GM19238 (cell line): ENCODE data around the gene KIF22.
"Not testable (repeated sequence)": the region's sequence is repeated elsewhere in the genome, so short reads cannot be mapped to it uniquely, and the experiment has no call there.

Experiments used
- DNase-seq: peaks from one replicate; pipeline ENCODE4 v3.0.0; 2011; ENCODE audit warnings: low spot score; ENCODE audit not compliant: insufficient read length

The KIF22 gene

DNA sequence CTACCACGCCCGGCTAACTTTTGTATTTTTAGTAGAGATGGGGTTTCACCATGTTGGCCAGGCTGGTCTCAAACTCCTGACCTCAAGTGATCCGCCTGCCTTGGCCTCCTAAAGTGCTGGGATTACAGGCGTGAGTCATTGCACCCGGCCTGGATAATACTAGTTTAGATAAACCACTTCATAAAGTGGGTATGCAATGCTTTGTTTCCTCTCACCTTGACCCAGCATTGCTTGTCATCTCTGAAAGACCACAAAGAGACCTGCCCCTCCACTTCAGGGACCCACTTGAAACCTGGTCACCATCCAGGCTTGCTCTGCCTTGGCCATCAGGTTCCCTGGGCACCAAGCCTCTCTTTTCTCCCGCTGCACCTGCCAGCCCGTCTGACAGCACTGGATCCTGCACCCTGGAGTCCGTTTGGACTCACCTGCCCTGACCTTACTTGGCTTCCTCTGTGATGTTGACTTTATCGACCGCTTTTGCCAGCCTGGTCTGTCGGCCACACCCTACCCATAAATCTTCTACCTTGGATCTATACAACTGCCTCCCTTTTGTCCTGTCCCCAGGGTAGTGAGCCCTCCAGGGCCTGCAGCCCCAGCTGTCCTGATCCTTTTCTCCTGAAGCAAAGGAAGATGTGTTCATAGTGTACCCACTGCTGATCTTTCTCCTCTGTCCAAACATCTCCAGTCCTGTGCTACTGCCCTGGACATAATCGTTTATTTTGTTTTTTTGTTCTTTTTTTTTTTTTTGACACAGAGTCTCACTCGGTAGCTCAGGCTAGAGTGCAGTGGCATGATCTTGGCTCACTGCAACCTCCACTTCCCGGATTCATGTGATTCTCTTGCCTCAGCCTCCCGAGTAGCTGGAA lies 25.2 kb upstream of the KIF22 start:
- DNase-seq: no peak

DNA sequence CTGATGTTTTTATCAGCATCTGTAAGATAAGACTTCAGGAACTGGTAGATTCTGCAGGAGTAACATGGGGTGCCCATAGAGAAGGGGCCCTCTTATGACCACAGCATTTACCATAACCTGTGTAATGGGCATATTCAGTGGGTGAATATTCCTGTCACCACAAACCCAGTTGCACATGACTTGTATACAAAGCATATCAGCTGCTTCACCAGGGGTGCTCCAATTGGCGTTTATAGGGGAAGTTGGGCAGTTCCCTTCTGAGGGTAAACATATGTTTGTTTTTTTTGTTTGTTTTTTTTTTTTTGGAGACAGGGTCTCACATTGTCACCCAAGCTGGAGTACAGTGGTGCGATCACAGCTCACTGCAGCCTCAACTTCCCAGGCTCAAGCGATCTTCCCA lies 24.0 kb upstream of the KIF22 start:
- DNase-seq: no peak

DNA sequence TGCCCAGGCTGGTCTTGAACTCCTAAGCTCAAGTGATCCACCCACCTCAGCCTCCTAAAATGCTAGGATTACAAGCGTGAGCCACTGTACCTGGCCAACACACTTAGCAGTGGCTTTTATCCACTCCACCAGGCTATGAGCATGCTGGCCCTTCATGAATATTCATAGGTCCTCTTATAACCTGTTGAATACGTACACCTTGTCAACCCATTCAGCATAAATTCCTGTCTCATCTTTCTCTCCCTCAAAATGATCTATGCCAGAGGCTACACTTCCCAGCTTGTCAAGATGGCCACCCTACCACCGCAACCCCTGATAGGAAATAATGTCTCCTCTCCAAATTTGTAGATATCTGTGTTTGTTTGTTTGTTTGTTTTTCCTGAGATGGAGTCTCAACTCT lies 23.5 kb upstream of the KIF22 start:
- DNase-seq: no peak

GRCh38 chr16:29769507-29769906 lies 21.0 kb upstream of the KIF22 start:
- DNase-seq: no peak

DNA sequence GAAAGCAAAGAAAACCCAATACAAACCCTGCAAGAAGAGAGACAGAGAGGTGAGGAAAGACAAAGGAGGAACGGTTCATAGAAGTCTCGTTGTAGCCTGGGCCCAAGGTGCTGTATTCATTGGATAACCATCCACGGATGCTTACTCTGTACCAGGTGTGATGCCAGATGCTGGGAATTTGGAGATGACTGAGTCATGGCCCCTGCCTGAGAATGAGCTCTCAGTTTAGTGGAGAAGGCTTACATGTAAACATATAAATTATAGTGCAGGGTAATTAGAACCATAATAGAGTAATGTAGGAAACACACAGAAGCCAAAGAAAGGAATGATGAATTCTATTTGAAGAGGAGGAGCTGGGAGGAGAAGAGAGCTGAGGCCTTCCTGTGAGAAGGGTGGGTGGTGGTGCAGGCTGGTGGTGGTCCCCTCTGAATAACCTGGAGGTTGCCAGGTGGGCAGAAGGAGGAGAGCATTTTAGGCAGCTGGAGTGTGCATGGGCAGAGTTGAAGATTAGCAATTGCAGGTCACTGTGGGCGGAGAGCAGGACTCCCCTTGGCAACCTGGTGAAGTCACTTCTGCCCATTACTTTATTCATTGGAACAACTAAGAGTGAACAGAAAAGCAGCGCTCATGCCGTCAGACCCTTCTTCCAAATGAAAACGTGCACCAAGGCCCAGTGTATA lies 20.2 kb upstream of the KIF22 start:
- no peak for DNase-seq

GRCh38 chr16:29772330-29772729 lies 18.2 kb upstream of the KIF22 start:
- not testable (repeated sequence) for DNase-seq

GRCh38 chr16:29774730-29775129 lies 15.8 kb upstream of the KIF22 start:
- no peak for DNase-seq

DNA sequence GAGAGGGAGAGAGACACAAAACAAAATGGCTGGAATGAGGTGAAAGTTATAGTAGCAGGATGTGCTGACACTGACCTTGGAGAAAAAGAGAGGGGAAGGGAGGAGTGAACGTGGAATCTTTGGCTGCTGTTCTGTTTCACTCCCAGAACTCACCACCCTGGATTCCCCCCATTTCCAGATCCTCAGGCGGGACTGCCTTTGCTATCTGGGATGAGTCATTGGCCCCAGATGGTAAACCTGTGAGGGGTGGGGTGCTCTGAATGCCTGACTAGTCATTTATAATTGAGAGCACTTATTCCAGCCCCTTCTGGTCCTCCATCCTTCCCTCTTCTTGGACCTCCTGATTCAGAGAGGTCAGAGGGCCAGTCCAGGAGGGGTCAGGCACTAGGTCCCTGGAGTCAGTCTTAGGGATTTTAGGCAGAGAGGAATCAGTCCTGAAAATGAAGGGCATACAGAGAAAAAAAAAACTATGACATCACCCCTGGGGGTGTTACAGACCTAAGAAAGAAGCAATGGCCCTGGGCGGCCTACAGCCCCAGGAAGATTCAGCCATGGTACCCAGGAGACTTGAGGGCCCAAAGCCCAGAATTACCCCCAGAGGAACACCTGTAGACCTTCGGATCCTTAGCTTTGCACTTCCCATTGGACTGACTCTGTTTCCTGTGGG lies 14.7 kb upstream of the KIF22 start:
- DNase-seq: no peak

DNA sequence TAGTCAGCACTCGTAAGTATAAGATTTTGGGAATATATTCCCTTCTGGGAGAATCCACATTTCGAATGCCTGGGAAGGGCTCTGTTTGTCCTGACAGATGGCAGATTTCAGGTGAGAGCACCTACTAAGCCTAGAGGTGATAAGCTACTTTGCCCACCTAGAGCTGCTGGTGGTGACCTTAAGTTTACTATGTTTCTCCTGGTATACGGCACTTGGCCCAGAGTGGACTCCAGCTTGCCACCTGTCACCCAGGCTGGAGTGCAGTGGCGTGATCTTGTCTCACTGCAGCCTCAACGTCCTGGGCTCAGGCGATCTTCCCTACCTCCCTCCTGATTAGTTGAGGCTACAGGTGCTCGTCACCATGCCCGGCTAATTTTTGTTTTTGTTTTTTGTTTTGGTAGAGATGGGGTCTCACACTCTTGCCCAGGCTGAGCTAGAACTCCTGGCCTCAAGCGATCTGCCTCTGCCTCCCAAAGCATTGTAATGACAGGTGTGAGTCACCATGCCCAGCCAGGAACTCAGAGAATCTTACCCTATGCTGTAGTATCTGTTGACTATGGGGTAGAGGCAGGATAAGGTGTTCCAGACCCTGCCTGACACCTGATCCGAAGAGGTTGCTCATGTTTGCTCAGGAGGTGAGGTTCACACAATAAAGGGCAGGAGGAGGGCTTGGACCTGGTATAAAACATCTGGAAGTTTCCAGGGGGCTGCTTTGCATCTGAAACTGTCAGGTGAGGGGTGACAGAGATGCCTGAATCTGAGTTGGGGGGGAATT lies 12.8 kb upstream of the KIF22 start, which contains the start of gene ZG16:
Gene ZG16, plus strand, starts transcription at position 681 of the 775 bp plus-strand sequence. CDS start 1,011 bp downstream, outside the sequence.
- DNase-seq: no peak

GRCh38 chr16:29779474-29779873 lies 11.1 kb upstream of the KIF22 start:
- no peak for DNase-seq

DNA sequence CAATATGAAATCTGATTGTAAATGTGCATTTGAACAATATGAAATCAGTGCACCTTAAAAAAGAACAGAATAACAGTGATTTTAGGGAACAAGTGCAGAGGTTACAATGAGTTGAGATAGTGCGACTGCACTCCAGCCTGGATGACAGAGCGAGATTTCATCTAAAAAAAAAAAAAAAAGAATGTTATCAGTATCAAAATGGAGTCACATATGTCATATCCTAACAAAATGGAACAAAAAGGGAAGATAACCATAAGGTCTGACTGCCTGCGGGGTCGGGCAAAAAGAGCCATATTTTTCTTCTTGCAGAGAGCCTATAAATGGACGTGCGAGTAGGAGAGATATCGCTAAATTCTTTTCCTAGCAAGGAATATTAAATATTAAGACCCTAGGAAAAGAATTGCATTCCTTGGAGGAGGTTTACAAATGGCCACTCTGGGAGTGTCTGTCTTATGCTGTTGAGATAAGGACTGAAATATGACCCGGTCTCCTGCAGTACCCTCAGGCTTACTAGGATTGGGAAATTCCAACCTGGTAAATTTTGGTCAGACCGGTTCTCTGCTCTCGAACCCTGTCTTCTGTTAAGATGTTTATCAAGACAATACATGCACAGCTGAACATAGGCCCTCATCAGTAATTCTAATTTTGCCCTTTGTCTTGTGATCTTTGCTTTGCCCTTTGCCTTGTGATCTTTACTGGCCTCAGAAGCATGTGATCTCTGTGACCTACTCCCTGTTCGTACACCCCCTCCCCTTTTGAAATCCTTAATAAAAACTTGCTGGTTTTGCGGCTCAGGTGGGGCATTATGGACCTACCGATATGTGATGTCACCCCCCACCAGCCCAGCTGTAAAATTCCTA lies 7.2 kb upstream of the KIF22 start:
- DNase-seq: not testable (repeated sequence)

- no peak for DNase-seq
These were observed 6.4 kb upstream of the KIF22 start for GRCh38 chr16:29784157-29784556.

GRCh38 chr16:29784901-29785500 lies 5.5 kb upstream of the KIF22 start:
- peak; percentile 52 for DNase-seq

GRCh38 chr16:29787155-29787554 lies 3.4 kb upstream of the KIF22 start:
- DNase-seq: not testable (repeated sequence)

GRCh38 chr16:29789775-29790182 lies 772 bp upstream of the KIF22 start:
- no peak for DNase-seq

DNA sequence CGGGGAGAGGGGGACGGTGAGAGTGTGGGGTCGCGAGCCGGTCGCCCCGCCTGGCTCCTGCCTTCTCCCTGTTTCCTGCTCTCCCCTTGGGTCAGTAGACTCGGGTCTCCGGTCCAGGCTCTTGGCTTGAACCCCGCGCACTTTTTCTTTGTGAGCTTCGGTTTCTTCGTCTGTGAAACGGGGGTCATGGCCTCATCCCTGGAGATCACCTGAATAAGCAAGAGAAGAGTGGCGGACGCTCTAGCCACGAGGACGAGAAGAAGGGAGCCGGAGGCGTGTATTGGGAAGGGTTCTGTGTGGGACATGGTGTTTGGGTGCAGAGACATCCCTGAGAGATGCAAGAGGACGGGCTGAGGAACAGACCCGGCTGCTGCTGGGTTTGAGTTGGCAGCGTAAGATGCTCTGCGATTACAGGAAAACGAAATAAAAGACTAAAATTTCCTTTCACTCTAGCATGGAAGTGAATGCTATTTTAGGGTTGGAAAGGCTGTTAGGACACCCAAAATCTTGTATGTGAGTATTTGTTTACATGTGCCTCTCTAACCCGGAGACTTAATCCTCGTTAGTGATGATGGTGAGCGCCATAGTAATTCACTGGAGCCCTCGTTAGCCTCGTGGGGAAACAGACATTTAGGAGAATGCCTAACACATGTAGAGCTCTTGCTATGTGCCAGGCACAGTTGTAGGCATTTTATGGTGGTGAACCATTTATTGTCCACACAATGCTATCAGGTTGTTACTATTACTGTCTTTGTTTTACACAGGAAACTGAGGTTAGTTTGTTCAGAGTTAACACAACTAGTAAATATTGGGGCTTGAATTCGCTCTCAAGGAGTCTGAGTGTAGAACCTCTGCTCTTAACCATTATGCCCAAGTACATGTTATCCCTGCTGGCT lies 646 bp downstream of the KIF22 start:
- DNase-seq: no peak

DNA sequence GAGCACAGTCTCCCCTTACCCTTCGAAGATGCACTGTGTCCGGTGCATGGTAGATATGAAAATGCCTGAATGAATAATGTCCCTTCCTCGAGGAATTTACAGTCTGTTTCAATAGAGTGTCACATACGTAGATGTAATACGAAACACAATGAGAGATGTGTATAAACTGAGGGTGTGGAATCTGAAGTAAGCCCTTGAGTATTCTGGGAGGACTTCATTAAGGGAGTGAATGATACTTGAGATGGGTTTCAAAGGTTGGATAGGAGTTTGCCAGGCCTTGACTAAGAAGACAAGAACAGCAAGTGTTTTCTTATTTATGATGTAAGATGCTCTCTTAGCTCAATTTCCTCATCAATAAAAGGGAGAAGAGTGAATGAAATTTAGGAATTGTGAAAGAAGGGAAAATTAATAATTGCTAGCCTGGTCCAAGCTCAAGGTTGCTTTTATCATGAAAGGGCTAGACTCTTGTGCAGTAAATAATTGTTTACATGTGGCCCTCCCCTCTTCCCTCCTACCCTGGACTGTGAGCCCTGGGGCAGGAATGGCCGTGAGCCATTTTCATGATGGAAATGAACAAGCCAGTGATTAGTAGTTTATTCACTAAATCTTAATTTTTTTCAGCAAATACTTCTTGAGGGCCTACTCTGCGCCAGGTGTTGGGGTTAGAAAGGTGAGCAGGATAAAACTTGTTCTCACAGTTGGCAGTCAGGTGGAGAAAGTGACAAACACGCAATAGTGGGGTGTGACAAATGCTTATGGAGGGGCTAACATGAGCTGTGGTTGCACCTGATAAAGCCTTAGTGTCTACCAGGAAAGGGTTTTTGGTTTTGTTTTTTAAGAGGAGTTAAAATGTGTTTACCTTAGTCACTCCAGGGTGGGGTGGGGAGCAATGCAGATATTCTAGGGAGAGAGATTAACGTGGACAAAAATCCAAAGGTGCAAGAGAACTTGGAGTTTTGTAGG lies 1.6 kb downstream of the KIF22 start:
- no peak for DNase-seq

DNA sequence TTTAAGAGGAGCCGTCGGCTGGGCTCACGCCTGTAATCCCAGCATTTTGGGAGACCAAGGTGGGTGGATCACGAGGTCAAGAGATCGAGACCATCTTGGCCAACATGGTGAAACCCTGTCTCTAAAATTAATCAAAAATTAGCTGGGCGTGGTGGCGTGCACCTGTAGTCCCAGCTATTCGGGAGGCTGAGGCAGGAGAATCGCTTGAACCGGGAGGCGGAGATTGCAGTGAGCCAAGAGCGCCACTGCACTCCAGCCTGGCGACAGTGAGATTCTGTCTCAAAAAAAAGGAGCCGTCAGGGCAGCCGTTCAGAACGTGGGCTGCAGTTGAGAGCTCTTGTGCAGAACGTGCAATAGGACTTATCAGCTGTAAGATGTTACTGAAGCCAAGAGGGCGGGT lies 2.6 kb downstream of the KIF22 start:
- not testable (repeated sequence) for DNase-seq
